ENCODE results near the gene ANKRD42. TPM values are rescaled to one million over a fixed set of nuclear protein-coding genes. Genes with fewer than 3 reads are reported as not detected.

The ANKRD42 gene
- total and polyA plus RNA-seq, 9 of the 15 experiments (the other 6 are each of a cell fraction or from before 2014, with no cell fraction given), result 2.8 to 9.1 (median 6.1) TPM

DNA sequence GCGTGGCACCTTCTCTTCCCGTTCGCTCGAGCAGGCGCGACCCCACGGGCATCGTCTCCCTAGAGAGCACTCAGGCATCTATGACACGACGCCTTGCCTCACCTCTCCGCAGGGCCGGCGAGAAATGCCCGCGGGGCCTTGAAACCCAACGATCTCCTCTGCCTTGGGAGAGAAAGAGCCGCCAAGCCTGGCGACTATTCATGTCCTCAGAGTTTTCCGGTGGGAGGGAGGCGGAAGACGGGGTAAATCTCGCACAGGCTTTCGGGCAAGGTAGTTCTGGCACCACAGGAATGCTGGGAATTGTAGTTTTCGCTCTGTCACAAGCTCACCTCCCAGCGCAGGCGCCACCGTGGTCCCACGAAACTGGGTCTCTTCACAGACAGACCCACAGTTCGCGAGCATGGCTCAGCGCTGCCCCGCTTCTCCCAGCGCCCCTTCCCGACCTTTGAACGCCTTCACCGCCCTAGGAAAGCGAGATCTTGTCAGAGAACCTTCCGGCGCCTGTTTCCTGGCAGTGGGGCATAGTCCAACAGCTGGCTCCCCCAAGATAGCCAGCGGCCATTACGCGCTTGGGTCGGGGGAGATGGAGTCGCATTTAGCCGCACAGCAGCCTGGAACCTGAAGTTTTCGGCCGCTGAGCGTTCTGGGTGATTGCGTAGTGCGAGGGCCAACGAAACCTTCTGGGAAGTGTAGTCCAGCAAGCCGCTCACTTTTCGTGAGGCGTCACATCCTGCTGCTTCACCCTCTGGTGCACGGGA is 92.4 kb downstream of the ANKRD42 start, which contains the start of gene CCDC90B (continued):
- TF ChIP-seq, protein P1, sequence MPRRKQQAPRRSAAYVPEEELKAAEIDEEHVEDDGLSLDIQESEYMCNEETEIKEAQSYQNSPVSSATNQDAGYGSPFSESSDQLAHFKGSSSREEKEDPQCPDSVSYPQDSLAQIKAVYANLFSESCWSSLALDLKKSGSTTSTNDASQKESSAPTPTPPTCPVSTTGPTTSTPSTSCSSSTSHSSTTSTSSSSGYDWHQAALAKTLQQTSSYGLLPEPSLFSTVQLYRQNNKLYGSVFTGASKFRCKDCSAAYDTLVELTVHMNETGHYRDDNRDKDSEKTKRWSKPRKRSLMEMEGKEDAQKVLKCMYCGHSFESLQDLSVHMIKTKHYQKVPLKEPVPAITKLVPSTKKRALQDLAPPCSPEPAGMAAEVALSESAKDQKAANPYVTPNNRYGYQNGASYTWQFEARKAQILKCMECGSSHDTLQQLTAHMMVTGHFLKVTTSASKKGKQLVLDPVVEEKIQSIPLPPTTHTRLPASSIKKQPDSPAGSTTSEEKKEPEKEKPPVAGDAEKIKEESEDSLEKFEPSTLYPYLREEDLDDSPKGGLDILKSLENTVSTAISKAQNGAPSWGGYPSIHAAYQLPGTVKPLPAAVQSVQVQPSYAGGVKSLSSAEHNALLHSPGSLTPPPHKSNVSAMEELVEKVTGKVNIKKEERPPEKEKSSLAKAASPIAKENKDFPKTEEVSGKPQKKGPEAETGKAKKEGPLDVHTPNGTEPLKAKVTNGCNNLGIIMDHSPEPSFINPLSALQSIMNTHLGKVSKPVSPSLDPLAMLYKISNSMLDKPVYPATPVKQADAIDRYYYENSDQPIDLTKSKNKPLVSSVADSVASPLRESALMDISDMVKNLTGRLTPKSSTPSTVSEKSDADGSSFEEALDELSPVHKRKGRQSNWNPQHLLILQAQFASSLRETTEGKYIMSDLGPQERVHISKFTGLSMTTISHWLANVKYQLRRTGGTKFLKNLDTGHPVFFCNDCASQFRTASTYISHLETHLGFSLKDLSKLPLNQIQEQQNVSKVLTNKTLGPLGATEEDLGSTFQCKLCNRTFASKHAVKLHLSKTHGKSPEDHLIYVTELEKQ (CRISPR knock-in tag; IDR thresholded peaks at IDR 0.05), result no peak
- TF ChIP-seq TRIM28 (IDR thresholded peaks at IDR 0.05) (no peak), HDAC3 (IDR thresholded peaks at IDR 0.05; ENCODE audit: borderline replicate concordance, partially characterized antibody) (no peak), NR1H2 (CRISPR knock-in tag; IDR thresholded peaks at IDR 0.05) (no peak), TCF7L2 (IDR thresholded peaks at IDR 0.05; ENCODE audit: low read depth, low read length) (no peak), MEF2A (IDR thresholded peaks at IDR 0.05; ENCODE audit: control insufficient read depth, low read depth, low read length) (no peak), KDM2B (CRISPR knock-in tag; IDR thresholded peaks at IDR 0.05) (no peak), CHD2 (IDR thresholded peaks at IDR 0.05; ENCODE audit: low read depth, low read length) (peak; percentile 50; the same call in 1 of the 2 replicates), SMAD2 (IDR thresholded peaks at IDR 0.05; ENCODE audit: low read depth, low read length) (no peak), PRMT5 (CRISPR knock-in tag; IDR thresholded peaks at IDR 0.05) (no peak), ELF2 (CRISPR knock-in tag; IDR thresholded peaks at IDR 0.05) (peak; percentile 85), ZNF589 (CRISPR knock-in tag; IDR thresholded peaks at IDR 0.05; ENCODE audit: low read depth) (peak; percentile 64; the same call in 1 of the 2 replicates), ZNF212 (CRISPR knock-in tag; IDR thresholded peaks at IDR 0.05) (no peak), CBX8 (IDR thresholded peaks at IDR 0.05; ENCODE audit: borderline replicate concordance, extremely low read depth, low read depth, low read length, poor library complexity, severe bottlenecking) (no peak), SP2 (IDR thresholded peaks at IDR 0.05; ENCODE audit: extremely low read depth, low read depth, low read length, poor library complexity, severe bottlenecking) (peak; percentile 74), HLTF (IDR thresholded peaks at IDR 0.05) (no peak), TAF15 (IDR thresholded peaks at IDR 0.05; ENCODE audit: low read depth, low read length) (no peak), SOX6 (IDR thresholded peaks at IDR 0.05) (no peak), HDAC8 (tag; IDR thresholded peaks at IDR 0.05) (peak; percentile 74; the same call in 1 of the 2 replicates), TEAD1 (CRISPR knock-in tag; IDR thresholded peaks at IDR 0.05) (peak; percentile 76 to 82; a peak in 3 of 4 replicates)
- TF ChIP-seq, protein P2, sequence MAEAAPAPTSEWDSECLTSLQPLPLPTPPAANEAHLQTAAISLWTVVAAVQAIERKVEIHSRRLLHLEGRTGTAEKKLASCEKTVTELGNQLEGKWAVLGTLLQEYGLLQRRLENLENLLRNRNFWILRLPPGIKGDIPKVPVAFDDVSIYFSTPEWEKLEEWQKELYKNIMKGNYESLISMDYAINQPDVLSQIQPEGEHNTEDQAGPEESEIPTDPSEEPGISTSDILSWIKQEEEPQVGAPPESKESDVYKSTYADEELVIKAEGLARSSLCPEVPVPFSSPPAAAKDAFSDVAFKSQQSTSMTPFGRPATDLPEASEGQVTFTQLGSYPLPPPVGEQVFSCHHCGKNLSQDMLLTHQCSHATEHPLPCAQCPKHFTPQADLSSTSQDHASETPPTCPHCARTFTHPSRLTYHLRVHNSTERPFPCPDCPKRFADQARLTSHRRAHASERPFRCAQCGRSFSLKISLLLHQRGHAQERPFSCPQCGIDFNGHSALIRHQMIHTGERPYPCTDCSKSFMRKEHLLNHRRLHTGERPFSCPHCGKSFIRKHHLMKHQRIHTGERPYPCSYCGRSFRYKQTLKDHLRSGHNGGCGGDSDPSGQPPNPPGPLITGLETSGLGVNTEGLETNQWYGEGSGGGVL (CRISPR knock-in tag; IDR thresholded peaks at IDR 0.05), result no peak
- TF ChIP-seq, protein P3, sequence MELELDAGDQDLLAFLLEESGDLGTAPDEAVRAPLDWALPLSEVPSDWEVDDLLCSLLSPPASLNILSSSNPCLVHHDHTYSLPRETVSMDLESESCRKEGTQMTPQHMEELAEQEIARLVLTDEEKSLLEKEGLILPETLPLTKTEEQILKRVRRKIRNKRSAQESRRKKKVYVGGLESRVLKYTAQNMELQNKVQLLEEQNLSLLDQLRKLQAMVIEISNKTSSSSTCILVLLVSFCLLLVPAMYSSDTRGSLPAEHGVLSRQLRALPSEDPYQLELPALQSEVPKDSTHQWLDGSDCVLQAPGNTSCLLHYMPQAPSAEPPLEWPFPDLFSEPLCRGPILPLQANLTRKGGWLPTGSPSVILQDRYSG (tag; conservative IDR thresholded peaks at IDR 0.05; ENCODE audit: low read depth), result peak; percentile 80; the same call in 1 of the 2 replicates
